GM21619 (cell line): Measurements from ENCODE around the gene GINS2.

Experiments used
- ATAC-seq: cut with Tn5 transposase; IDR thresholded peaks from one replicate; pipeline ENCODE4 v1.9.1; 2021; ENCODE audit not compliant: unreplicated experiment

The GINS2 gene

GRCh38 chr16:85716680-85717038, 27.9 kb upstream of the GINS2 start:
- ATAC-seq: no peak

DNA sequence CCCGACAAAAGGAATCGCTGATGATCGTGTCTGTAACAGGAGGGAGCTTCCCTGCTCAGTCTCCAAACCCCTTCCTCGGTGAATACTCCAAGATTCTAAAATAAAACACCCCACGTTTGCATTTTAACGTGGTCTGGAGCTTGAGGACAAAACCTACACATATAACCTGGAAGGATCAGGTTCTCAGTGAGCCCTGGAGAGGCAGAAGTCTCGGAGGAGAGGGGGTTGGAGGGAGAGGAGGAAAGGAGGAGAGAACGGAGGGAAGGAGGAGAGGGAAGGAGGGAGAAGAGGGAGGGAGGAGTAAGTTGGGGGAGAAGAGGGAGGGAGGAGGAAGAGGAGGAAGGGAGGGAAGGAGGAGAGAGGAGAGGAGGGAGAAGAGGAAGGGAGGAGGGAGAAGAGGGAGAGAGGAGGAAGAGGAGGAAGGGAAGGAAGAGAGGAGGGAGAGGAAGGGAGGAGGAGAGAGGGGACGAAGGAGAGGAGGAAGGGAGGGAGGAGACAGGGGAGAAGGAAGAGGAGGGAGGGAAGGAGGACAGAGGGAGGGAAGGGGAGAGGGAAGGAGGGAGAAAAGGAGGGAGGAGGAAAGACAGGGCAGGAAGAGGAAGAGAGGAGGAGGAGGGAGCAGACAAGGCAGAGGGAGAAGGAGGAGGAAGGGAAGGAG, 27.4 kb upstream of the GINS2 start:
- no peak for ATAC-seq

DNA sequence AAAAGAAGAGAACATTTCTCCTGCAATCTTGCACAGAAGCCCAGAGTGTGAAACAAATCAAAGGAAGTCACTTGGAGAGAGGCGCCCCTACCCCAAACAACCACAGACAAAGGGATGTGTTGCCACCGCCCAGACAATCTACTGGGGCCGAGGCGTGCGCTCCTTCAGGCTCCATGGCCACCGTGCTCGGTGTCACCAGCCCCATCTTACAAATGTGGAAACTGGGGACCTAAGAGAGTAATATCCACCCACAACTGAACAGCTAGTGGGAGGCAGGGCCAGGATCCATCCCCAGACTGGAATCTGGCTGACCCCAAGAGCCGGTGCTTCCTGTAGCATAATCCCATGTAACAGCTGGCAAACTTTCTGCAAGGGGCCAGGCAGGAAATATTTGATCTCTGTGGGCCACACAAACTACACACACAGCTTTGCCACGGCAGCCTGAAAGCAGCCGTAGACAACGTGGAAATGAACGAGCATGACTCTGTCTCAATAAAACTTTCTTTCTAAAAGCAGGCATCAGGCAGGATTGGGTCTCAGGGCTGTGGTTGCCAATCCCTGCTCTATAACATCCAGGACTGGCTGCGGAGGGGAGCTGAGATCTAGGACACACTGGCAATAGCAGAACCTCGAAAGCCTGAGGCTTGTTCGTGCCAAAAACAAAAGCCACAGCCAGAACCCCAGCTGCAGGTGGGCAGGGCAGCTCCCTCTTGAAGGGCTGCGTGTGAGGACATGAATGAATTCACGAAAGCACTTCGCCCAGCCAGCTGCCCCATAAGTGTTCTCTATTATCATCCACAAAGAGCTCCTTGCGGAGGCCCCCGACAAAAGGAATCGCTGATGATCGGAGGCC, 26.6 kb upstream of the GINS2 start:
- ATAC-seq: no peak

GRCh38 chr16:85712801-85713200, 24.0 kb upstream of the GINS2 start:
- no peak for ATAC-seq

DNA sequence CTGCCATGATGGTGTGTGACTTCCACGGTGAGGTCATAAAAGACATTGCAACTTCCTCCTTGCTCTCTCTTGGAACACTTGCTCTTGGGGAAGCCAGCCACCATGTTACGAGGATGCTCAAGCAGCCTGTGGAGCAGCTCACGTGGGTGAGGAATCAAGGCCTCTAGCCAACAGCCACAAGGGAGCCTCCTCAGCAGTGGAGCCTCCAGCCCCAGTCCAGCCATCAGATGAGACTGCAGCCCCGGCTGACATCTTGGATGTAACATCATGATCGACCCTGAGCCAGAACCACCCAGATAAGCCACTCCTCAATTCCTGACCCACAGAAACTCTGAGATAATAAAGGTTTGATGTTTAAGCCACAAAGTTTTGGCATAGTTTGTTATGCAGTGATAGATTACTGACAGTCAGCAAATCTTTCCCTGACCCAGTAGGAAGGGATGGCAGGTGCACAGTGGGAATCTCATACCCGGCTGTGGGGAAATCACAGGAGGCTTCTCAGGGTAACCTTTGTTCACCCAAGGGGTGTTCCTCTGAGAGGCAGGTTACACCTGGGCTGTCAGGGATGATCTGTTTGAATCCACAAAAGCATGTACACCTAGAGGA, 23.3 kb upstream of the GINS2 start:
- ATAC-seq: no peak

GRCh38 chr16:85710732-85711131, 22.0 kb upstream of the GINS2 start:
- ATAC-seq: no peak

- no peak for ATAC-seq
Measured at GRCh38 chr16:85709766-85710585, 21.2 kb upstream of the GINS2 start.

DNA sequence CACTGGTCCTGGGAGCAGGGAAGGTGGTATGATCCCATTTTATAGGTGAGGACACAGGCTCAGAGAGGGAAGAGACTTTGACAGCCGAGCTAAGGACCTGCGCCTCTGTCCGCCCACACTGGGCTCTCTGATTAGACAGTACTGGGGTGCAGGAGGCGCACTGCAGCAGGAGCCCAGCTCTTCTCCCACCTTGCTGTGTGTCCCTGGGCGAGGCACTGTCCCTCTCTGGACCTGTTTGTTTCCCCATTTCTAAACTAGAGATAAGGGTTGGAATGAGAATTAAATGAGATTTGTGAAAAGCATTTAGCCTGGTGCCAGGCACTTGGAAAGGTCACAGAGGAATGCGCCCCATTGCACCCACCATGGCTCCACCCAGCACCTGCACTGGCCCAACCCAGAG, 19.6 kb upstream of the GINS2 start:
- no peak for ATAC-seq

DNA sequence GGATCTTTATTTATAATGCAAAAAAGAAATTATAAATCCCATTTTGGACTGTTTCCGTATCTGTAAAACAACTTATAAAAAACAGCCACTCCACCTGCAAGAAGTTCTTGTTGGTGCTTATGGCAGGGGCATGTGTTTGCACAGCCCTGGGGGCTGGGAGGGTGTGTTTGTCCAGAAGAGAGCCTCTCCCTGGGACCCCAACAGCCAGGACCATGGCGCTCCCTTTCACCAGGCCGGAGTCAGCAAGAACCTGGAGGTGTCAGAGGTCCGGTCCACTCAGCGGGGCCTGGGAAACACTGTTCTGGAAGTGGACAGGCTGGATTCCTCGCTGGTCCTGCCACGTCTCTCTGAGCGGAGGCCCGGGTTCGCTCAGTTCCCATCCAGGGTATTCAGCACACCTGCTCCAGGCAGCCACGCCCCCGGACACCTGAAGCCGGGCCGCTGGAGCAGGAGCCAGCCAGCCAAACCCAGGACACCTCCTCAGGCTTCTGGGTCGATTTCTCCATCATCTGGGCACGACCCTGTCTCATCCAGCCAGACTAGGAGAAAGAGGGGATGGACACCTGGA, 18.9 kb upstream of the GINS2 start:
- no peak for ATAC-seq

GRCh38 chr16:85706449-85707034, 17.8 kb upstream of the GINS2 start:
- no peak for ATAC-seq

DNA sequence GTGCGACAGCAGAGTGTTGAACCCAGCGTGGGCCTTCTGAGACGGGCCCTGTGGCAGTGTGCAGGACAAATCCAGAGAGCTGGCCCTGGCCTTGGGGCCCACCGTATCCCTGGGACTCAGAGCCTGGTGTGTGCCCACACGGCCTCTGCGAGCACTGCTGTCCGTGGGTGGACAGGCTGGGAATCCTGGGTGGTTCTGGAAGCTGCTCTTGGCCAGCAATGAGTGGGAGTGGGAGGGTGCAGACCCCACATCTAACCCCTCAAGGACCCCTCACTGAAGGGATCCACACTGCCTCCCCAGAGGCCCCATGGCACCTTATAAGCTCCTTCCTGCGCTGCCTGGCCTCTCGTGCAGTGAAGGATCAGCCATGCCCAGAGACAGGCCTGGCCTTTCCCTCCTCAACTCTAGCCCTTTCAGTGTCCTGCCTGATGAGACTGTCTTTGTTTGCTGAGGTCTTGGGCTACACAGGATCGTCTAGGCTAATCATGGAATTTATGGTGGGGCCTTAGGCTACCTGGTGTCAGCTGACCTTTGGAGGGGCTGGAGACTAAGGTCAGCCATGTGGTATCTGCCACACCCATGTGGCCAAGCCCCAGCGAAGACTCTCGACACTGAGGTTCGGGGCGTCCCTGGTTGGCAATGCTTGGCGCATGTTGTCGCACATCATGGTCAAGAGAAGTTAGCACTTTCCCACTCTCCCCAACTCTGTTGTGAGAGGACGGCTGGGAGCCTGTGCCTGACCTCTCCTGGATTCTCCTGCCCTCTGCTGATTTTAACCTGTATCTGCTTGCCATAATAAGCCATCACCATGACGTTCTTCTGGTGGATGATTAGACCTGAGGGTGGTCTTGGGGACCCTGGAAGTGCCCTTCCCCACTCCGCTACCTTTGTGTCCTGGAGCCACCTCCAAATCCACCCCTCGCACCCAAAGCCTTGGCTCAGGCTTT, 16.4 kb upstream of the GINS2 start:
- no peak for ATAC-seq

- ATAC-seq: no peak
Measured at GRCh38 chr16:85704011-85704410, 15.3 kb upstream of the GINS2 start.

GRCh38 chr16:85699628-85700027, 10.9 kb upstream of the GINS2 start:
- no peak for ATAC-seq

DNA sequence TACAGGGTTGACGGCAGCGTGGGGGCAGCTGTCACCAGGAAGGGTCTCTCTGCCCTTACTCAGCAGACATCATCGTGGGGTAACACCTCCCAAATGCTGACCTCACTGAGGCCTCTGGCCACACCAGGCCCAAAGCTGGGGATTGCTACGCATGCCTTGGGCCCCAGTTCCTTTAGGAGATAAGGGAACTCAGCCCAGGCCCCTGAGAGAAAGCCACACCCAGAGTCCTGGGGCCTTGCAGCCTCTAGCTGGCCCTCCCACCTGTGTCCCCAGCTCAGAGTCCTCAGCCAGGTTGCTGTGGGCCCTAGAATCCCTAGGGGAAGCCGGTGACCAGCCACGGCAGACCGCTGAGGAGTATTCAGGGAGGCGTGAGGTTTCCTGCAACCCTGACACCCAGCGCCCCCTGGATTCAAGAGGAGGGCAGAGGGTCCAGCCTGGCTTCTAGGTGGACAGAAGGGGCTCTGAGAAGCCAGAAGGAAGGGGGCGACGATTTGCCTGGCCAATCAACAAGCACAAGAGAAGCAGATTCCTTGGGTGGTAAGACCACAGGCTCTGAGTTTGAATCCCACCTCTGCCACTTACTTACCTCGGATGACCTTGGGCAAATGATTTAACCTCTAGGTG, 10.3 kb upstream of the GINS2 start:
- no peak for ATAC-seq

DNA sequence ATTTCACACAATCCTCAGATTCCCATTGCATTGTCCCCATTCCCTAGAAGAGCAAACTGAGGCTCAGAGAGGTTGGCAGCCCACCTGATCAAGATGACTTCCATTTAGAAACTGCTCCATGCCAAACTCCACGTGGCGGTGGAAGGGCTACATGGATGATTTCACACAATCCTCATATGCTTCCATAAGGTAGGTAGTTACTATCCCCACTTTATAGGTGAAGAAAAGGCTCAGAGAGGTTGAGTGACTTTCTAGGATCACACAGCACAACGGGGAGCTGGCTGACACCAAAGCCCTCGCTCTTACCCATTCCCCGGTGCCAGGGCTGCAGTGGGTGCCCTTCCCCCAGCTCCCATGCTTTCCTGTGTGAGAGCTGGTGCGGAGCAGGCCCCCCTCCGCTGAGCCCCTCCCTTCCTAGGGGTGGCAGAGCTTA, 9.7 kb upstream of the GINS2 start:
- ATAC-seq: no peak

GRCh38 chr16:85697431-85697830, 8.7 kb upstream of the GINS2 start:
- ATAC-seq: no peak

GRCh38 chr16:85696781-85697180, 8.0 kb upstream of the GINS2 start:
- ATAC-seq: no peak

- no peak for ATAC-seq
Measured at GRCh38 chr16:85695196-85696128, 6.7 kb upstream of the GINS2 start.
